GM21737 (cell line): ENCODE measurements around the gene DBNDD2.

Experiments
- ATAC-seq: cut with Tn5 transposase; IDR thresholded peaks from one replicate; pipeline ENCODE4 v1.9.1; 2021; ENCODE audit warnings: mild to moderate bottlenecking, moderate library complexity; ENCODE audit not compliant: unreplicated experiment

The DBNDD2 gene

GRCh38 chr20:45378191-45378590 is 29.9 kb upstream of the DBNDD2 start, which contains the start of gene TP53TG5:
Gene TP53TG5 (minus strand): TSS chr20:45378325. CDS start chr20:45378236, 89 bp downstream.
- ATAC-seq, result no peak

DNA sequence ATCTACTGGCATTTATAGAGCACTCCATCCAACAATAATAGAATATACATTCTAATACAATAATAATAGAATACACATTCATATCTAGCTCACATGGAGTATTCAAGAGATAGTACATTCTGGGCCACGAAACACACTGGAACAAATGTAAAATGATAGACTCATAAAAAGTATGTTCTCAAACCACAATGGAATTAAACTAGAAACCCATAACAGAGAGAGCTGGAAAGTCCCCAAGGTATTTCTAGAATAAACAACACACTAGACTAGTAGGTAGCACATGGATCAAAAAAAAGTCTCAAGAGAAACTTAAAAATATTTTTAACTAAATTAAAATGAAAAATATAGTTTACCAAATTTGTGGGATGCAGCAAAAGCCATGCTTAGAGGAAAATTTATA is 20.8 kb upstream of the DBNDD2 start:
- no peak for ATAC-seq

DNA sequence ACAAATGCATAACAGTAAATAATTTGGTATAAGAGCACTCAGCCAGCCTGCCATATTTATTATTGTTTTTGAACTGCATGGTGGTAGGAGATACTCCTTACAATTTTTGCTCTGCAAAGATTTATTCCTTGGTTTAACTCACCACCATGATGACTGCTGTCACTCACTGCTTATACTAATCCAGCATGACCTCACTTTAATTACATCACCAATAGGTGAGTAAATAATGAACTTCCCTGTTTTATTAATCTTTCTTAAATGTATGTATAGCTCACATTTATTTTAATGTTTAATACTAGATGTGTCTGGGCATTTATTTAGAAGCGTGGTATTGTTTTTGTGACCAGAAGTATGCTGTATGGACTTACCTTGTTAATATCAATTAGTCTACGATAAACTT is 17.2 kb upstream of the DBNDD2 start:
- no peak for ATAC-seq

- ATAC-seq, result no peak
Measured at GRCh38 chr20:45391559-45391958, 16.5 kb upstream of the DBNDD2 start.

- ATAC-seq, result no peak
Measured at GRCh38 chr20:45392733-45393132, 15.4 kb upstream of the DBNDD2 start.

- no peak for ATAC-seq
Measured at GRCh38 chr20:45394221-45395113, 13.6 kb upstream of the DBNDD2 start.

DNA sequence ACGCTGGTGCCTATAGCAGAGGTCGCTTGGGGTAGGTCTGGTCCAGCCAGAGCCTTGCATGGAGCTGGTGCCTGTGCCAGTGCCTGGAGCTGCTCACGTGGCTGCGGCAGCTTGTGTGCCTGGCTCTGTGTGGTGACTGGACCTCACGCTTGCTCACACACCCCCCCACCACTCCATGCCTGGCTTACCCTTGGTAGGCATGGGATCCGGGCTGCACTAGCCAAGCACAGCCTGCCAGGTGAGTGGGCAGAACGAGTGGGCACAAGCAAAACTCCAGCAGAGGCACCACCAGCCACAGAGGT is 13.0 kb upstream of the DBNDD2 start:
- ATAC-seq, result no peak

GRCh38 chr20:45399018-45399417 is 9.1 kb upstream of the DBNDD2 start:
- ATAC-seq, result no peak

DNA sequence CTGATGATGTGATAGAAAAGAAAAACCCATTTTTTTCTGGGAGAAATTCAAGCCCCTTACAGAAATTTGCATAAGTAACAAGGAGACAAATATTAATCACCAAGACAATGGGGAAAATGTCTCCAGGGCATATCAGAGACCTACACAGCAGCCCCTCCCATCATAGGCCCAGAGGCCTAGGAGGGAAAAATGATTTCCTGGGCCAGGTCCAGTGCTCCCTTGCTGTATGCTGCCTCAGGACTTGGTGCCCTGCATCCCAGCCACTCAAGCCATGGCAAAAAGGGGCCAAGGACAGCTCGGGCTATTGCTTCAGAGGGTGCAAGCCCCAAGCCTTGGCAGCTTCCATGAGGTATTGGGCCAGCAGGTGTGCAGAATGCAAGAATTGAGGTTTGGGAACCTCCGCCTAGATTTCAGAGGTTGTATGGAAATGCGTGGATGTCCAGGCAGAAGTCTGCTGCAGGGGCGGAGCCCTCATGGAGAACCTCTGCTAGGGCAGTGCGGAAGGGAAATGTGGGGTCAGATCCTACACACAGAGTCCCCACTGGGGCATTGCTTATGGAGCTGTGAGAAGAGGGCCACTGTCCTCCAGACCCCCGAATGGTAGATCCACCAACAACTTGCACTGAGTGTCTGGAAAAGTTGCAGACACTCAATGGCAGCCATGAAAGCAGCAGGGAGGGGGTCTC is 7.6 kb upstream of the DBNDD2 start:
- ATAC-seq, result no peak

DNA sequence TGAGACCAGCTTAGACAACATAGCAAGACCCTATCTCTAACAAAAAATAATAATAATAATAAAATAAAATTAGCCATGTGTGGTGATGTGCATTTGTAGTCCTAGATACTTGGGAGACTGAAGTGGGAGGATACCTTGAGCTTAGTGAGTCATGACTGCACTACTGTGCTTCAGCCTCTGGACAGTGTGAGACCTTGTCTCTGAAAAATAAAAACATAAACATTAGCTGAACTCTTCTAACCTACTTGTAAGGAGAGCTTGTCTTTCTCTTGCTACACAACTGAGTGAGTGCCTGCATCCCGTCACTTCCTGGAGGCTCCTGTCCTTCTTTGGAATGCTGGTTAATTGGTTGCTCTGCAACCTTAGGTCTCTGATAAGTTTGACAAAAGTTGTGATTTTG is 5.1 kb upstream of the DBNDD2 start:
- ATAC-seq, result no peak

- no peak for ATAC-seq
Measured at GRCh38 chr20:45404438-45404837, 3.7 kb upstream of the DBNDD2 start.

GRCh38 chr20:45405571-45406259 is 2.4 kb upstream of the DBNDD2 start:
- no peak for ATAC-seq

DNA sequence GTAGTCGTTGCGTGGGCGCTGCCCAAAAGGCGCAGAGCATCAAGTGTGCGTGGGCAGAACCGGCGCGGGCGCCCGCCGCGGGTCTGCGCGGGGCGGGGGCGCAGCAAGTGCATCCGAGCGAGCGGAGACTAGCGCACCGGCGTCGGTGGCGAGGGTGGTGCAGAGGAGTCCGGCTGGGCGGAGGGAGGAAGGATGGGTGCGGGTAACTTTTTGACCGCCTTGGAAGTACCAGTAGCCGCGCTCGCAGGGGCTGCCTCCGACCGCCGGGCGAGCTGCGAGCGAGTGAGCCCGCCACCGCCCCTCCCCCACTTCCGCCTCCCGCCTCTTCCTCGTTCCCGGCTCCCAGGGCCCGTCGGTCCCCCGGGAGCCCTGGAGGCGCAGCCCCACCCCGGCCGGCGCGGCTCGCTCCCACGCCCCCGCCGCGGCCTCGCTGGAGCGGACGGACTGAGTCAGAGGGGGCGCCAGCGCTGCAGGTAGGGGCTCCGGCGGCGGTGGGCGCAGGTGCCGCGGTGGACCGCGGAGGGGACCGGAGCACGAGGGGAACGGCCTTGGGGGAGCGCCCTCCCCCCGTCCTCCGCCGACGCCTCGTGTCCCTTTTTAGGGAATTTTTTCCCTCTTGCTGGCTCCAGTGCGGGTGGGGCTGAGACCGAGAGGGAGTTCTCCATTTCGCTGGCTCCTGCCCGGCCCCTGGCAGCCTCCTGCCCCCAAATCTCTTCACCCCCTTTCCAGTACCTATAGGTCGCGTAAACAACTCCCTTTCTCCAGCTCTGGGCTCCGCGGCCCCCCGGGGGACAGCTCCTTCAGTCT is 1.6 kb upstream of the DBNDD2 start:
- no peak for ATAC-seq

GRCh38 chr20:45407067-45407745 is 883 bp upstream of the DBNDD2 start:
- no peak for ATAC-seq

- ATAC-seq, result no peak
Measured at GRCh38 chr20:45408646-45409213, 641 bp downstream of the DBNDD2 start.

DNA sequence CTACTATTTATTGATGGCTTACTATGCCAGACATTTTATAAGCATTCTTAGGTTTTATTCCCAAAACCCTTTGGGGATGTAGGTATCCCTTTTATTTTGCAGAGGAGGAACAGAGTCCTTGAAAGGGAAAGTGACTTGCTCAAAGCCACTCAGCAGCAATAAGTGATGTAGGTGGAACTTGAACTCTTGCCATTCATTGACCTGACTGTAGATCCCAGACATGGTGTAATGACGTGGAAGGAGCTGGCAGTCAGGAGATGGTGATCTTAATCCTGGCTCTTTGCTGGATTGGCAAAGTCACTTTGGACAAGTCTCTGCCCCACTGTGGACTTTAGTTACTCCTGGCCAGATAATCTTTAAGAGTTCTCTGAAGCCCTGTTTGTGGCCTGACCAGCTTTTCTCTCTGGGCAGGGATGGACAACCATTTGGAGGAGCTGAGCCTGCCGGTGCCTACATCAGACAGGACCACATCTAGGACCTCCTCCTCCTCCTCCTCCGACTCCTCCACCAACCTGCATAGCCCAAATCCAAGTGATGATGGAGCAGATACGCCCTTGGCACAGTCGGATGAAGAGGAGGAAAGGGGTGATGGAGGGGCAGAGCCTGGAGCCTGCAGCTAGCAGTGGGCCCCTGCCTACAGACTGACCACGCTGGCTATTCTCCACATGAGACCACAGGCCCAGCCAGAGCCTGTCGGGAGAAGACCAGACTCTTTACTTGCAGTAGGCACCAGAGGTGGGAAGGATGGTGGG is 1.6 kb downstream of the DBNDD2 start:
- no peak for ATAC-seq

- no peak for ATAC-seq
Measured at GRCh38 chr20:45410887-45411286, 2.8 kb downstream of the DBNDD2 start.

- ATAC-seq, result no peak
Measured at GRCh38 chr20:45412653-45413052, 4.6 kb downstream of the DBNDD2 start.

- no peak for ATAC-seq
Measured at GRCh38 chr20:45413479-45413878, 5.4 kb downstream of the DBNDD2 start.
